HepG2 (cell line): ENCODE results near the gene ART4. TPM values are rescaled to one million over a fixed set of nuclear protein-coding genes. Genes with fewer than 3 reads are reported as not detected.

ENCODE experiments used
- AGO2 ChIP-seq: fragments of 200-400 bp; formaldehyde crosslinking; optimal IDR thresholded peaks from 2 replicates; pipeline ENCODE3; 2017; ENCODE audit warnings: mild to moderate bottlenecking, low read depth, low read length, moderate library complexity
- BCL3 ChIP-seq: sonication (generic); formaldehyde crosslinking; IDR thresholded peaks from 2 replicates; pipeline ENCODE4 v1.5.1; 2020; ENCODE audit warnings: mild to moderate bottlenecking, missing genetic modification reagents, moderate library complexity
- CHD4 ChIP-seq: fragments of 200-600 bp; sonication (generic); IDR thresholded peaks from 2 replicates; pipeline ENCODE4 v1.7.0; 2017; ENCODE audit warnings: mild to moderate bottlenecking, low read length, borderline replicate concordance
- DPF2 ChIP-seq: sonication (generic); formaldehyde crosslinking; IDR thresholded peaks from 2 replicates; pipeline ENCODE4 v1.4.0; 2020; ENCODE audit warnings: mild to moderate bottlenecking, low read depth, missing genetic modification reagents, borderline replicate concordance
- GTF3A ChIP-seq: sonication (generic); formaldehyde crosslinking; conservative IDR thresholded peaks from 2 replicates; pipeline ENCODE4 v1.4.0; 2020; ENCODE audit warnings: mild to moderate bottlenecking, missing genetic modification reagents
- HNF4A ChIP-seq: sonication (generic); formaldehyde crosslinking; IDR thresholded peaks from 2 replicates; pipeline ENCODE4 v1.4.0; 2020; ENCODE audit warnings: missing genetic modification reagents
- NR2F1 ChIP-seq, 2 experiments: fragments of 450-650 bp in 1 of 2; formaldehyde crosslinking in 1 of 2; IDR thresholded peaks; 2 replicates each; pipeline versions ENCODE4 v1.5.0 to v1.6.1; 2016 to 2020; ENCODE audit warnings: mild to moderate bottlenecking in 1 of 2, missing compliant biosample characterization in 1 of 2, missing genetic modification reagents in 1 of 2, moderate library complexity in 1 of 2
- PATZ1 ChIP-seq: sonication (generic); formaldehyde crosslinking; IDR thresholded peaks from 2 replicates; pipeline ENCODE4 v1.4.0; 2020; ENCODE audit warnings: missing genetic modification reagents
- STAT5B ChIP-seq: sonication (generic); formaldehyde crosslinking; IDR thresholded peaks from 2 replicates; pipeline ENCODE4 v1.4.0; 2020; ENCODE audit warnings: missing genetic modification reagents
- TAF1 ChIP-seq: sonication (generic); formaldehyde crosslinking; IDR thresholded peaks from 2 replicates; pipeline ENCODE4 v1.4.0; 2020; ENCODE audit warnings: missing genetic modification reagents
- ZNF205 ChIP-seq: IDR thresholded peaks from 2 replicates; pipeline ENCODE4 v1.6.1; 2018; ENCODE audit warnings: missing biosample characterization, missing genetic modification reagents
- ZNF232 ChIP-seq: sonication (generic); formaldehyde crosslinking; IDR thresholded peaks from 2 replicates; pipeline ENCODE4 v1.4.0; 2020; ENCODE audit warnings: missing genetic modification reagents, borderline replicate concordance
- ZNF235 ChIP-seq: sonication (generic); formaldehyde crosslinking; IDR thresholded peaks from 2 replicates; pipeline ENCODE4 v1.8.1; 2023; ENCODE audit warnings: mild to moderate bottlenecking, missing genetic modification reagents, borderline replicate concordance
- ZNF501 ChIP-seq: sonication (generic); formaldehyde crosslinking; IDR thresholded peaks from 2 replicates; pipeline ENCODE4 v1.5.1; 2020; ENCODE audit warnings: mild to moderate bottlenecking, moderate library complexity, missing genetic modification reagents
- ZNF512B ChIP-seq: sonication (generic); formaldehyde crosslinking; IDR thresholded peaks from 2 replicates; pipeline ENCODE4 v1.5.1; 2020; ENCODE audit warnings: missing genetic modification reagents, mild to moderate bottlenecking, borderline replicate concordance
- ZNF530 ChIP-seq: sonication (generic); formaldehyde crosslinking; IDR thresholded peaks from 2 replicates; pipeline ENCODE4 v1.5.0; 2020; ENCODE audit warnings: low read depth, mild to moderate bottlenecking, missing genetic modification reagents
- ZNF609 ChIP-seq: sonication (generic); formaldehyde crosslinking; IDR thresholded peaks from 2 replicates; pipeline ENCODE4 v1.4.0; 2020; ENCODE audit warnings: mild to moderate bottlenecking, missing genetic modification reagents, borderline replicate concordance
- ZNF772 ChIP-seq: sonication (generic); formaldehyde crosslinking; IDR thresholded peaks from 2 replicates; pipeline ENCODE4 v1.5.0; 2020; ENCODE audit warnings: mild to moderate bottlenecking, missing genetic modification reagents
- ZSCAN9 ChIP-seq: IDR thresholded peaks from 2 replicates; pipeline ENCODE4 v1.6.1; 2016; ENCODE audit warnings: borderline replicate concordance
- polyA plus RNA-seq, 8 experiments: library from polyadenylated mRNA; depleted of rRNA in 3 of 8; stranded (reverse) in 7 of 8; unstranded in 1 of 8; fragments of >200 nt; fragmentation: Illumina TruSeq in 4 of 8; extraction: Trizol in 4 of 8; gene quantifications; 2 replicates each; pipeline versions ENCODE4 v1.2.1 to v1.2.3, GENCODE V29; 2011 to 2016; ENCODE audit warnings: low read depth in 4 of 8, missing spikeins in 1 of 8, mixed read lengths in 1 of 8; ENCODE audit not compliant: insufficient read depth in 1 of 8
- total RNA-seq, 5 experiments: library from RNA; depleted of rRNA; stranded (reverse); fragments of >200 nt; fragmentation: Illumina TruSeq; extraction: Trizol; gene quantifications; 2 replicates each; pipeline ENCODE4 v1.2.3, GENCODE V29; 2016; ENCODE audit warnings: low read depth in 1 of 5

Gene ART4
- total and polyA plus RNA-seq, 2 of the 13 experiments (the other 11 are each of a cell fraction or from before 2014, with no cell fraction given), result 17.6 to 20.3 TPM

- no peak for TF ChIP-seq BCL3 (CRISPR knock-in tag)
- TF ChIP-seq CHD4, result no peak
- 0 out of 2 replicates have a peak, but pooled peaks have one; percentile 21 for TF ChIP-seq DPF2 (CRISPR knock-in tag)
- TF ChIP-seq ZNF205 (CRISPR knock-in tag), result peak; percentile 43; the same call in 1 of the 2 replicates
- no peak for TF ChIP-seq ZNF501
- TF ChIP-seq TAF1 (CRISPR knock-in tag), result peak; percentile 63; the same call in 1 of the 2 replicates
- no peak for TF ChIP-seq GTF3A (CRISPR knock-in tag)
- TF ChIP-seq ZNF772 (CRISPR knock-in tag), result no peak
- no peak for TF ChIP-seq ZNF530
- TF ChIP-seq ZNF609 (CRISPR knock-in tag), result no peak
- no peak for TF ChIP-seq ZSCAN9 (CRISPR knock-in tag)
- no peak for TF ChIP-seq ZNF232 (CRISPR knock-in tag)
- TF ChIP-seq PATZ1 (CRISPR knock-in tag), result peak; percentile 64
- no peak for TF ChIP-seq STAT5B (CRISPR knock-in tag)
- no peak for TF ChIP-seq ZNF512B (CRISPR knock-in tag)
- TF ChIP-seq ZNF235 (CRISPR knock-in tag), result no peak
- peak; percentile 30; the same call in 1 of the 2 replicates for TF ChIP-seq HNF4A
- TF ChIP-seq AGO2, result no peak
- no peak for TF ChIP-seq NR2F1 (CRISPR knock-in tag; IDR thresholded peaks at IDR 0.05)
These were observed 1.6 kb downstream of the ART4 start (continued) for GRCh38 chr12:14841761-14842160.
